HG03520 (cell line): Measurements from ENCODE around the gene TMC3.

Source experiments
- ATAC-seq: cut with Tn5 transposase; IDR thresholded peaks from one replicate; pipeline ENCODE4 v1.9.1; 2021; ENCODE audit warnings: mild to moderate bottlenecking, moderate library complexity; ENCODE audit not compliant: unreplicated experiment

TMC3 gene

DNA sequence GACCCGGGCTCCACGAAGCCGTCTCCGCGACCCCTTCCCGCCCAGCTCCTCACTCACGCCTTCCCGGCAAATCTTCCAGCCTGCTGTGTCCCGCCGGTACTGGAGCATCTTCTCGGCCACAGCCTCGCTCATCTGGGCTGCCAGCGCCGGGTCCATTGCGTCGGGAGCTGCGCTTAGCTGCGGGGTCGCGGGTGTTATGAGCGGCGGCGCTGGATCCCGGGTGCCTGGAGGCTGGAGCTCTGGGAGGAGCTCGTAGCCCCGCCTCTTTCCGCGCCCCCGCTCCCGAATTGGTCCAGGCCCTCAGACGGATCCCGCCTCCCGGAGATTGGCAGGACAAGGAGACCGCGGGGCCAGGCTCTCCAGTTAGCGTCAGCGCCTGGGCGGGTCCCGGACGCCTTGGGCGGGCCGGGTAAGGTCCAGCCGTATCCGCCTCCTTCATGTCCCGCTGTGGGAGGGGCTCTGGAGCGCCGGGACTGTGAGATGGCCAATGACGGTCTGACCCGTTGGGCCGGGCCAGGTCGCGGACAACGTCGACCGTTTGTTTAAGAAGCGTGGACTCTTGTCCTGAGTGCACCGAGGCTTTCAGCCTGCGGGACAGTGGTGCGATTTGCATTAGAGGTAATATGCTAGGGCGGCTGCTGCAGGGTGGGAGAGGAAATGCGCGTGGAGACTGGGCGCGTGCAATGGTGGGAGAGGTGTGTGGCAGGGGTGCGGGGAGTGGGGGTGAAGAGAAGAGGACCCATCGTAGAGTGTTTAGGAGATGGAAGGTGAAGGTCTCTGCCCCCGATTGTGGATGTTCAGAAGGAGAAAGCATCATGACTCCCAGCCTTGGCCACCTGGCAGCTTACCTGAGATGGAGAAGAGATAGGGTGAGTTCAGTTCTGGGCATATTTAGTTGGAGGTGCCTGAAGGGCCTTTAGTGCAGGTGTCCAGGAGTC lies 49.8 kb downstream of the TMC3 start, which contains the start of gene STARD5:
Gene STARD5 (minus strand): TSS at position 198 of the 938 bp plus-strand sequence. CDS start 42 bp downstream, at position 156.
- peak; percentile 100 for ATAC-seq

DNA sequence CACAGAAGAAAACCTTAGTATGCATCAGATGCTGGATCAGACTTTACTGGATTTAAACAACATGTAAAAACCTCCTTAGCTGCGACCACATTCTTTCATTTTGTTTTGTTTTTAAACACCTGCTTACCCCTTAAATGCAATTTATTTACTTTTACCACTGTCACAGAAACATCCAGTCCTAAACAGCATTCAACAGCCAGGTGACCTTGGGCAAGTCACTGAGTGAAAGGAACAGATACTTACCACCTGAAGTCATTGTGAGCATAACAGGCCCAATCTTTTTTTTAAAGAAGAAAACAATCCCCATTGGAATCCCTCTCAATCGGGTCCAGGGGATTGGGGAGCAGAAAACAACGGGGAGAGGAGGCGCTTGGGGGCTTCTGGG lies 50.5 kb downstream of the TMC3 start:
- peak; percentile 3 for ATAC-seq

GRCh38 chr15:81322676-81323253 lies 51.2 kb downstream of the TMC3 start:
- no peak for ATAC-seq

DNA sequence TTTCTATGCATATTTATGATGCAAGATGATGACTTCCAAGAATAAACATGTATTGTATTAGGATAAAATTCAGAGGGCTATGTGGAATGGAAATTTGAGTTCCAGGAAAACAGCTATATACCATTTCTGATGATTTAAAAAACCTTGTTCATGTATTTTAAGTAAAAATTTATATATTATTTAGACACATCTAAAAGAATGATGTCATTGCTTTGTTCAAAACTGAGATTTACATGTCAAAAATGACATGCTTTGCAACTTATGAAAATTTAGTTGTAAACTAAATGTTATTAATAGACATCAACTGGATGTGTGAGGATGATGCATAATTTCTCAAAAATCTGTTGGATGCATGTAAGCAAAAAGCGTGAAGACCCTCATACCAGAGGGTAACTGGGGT lies 52.3 kb downstream of the TMC3 start:
- ATAC-seq, result no peak

DNA sequence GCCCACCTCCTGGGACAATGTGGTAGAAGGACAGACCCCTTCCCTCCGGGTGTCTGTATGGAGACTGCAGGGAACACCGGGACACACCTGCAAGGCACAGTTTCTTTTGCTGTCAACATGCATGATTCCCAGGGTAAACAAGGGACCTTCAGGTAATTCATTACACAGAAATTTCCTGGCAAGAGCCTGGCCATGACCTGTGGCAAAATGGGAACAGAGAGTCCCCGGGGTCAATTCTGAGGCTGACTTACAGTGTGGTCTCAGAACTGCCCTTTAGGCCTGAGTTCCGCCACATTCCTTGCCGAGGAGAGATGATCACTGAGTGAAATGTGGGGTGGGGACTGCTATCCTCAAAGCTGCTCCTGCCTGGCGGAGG lies 56.4 kb downstream of the TMC3 start:
- no peak for ATAC-seq

DNA sequence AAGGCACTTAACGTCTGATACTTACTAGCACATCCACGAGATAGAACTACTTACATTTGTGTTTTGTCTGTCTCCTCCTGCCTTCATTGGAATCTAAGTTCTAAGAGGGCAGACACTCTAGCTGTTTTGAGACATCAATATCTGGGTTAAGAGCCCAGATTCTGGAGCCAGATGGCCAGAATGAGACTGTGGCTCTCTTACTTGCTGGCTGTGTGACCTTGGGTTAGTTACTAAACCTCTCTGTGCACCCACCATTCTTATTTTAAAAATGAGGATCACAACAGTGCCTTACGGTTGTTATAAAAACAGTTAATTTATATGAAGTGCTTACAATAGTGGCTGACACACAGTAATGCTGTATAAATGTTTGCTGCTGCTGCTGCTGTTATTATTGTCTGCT lies 57.7 kb downstream of the TMC3 start:
- ATAC-seq, result no peak

DNA sequence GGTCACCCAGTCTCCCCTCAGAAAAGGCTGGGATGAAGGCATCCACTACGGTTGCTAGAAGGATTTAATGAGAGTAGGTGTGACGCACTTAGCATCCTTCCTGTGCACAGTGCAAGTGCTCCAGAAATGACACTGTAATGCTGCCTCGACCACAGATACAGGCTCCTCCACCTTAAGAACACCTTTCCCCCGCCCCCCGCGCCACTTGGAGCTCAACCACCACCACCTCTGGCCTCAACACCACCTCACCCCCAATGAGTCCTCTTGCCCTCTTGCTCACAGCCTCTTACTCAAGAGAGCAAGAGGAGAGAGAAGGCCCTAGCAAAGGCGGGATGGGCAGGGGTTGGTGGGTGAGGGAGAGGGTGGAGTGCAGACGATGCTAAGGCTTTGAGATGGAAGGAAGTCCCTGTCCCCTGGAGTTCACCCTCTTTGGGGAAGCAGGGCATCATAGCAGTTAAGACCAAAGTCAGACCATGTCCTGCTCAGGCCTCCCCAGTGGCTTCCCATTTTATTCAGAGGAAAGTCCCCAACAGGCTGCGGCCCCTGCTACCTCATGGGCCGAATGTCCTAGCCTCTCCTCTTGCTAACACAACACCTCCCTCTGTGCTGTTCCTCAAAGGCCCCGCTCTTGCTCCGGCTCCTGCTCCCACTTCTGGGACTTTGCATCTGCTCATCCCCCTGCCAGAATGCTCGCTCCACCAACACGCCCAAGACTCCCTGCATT lies 58.4 kb downstream of the TMC3 start:
- ATAC-seq, result no peak

GRCh38 chr15:81314378-81314777 lies 59.6 kb downstream of the TMC3 start:
- no peak for ATAC-seq

GRCh38 chr15:81313686-81314085 lies 60.3 kb downstream of the TMC3 start:
- no peak for ATAC-seq

DNA sequence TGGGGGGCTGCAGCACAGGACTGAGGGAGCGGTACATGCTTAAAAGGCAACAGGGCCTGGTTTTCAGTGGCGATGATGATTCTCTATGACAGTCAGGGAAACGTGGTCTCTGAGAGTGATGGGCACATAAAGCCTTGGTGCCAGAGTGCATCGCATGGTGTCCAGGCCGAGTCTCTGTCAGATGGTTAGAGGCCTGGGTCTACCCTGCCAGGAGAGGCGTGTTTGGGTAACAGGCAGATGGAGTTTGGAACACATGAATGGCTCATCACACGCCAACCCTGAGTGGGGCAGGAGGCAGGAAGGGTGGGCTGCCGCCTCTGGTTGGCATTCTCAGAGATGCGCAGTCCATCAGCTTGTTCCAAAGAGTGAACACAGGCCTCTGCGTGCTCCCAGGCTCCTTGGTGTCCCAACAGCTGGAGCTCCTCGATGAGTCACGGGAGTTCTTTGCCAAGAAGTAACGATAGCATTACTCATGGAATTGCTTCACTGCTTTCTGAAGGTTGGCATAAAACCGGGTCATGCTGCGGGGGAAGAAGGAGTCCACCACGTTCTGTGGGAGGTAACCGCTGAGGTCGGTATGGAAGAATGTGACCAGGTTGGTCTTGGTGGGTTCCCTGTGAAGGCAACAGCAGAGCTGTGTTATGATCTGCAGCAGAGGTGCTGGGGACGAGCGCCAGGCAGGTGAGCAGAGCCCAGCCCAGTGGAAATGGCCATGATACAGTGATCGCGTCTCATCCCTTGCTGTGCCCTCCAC lies 61.0 kb downstream of the TMC3 start:
- ATAC-seq, result no peak

- no peak for ATAC-seq
Observed at GRCh38 chr15:81311752-81312464, 62.1 kb downstream of the TMC3 start.

DNA sequence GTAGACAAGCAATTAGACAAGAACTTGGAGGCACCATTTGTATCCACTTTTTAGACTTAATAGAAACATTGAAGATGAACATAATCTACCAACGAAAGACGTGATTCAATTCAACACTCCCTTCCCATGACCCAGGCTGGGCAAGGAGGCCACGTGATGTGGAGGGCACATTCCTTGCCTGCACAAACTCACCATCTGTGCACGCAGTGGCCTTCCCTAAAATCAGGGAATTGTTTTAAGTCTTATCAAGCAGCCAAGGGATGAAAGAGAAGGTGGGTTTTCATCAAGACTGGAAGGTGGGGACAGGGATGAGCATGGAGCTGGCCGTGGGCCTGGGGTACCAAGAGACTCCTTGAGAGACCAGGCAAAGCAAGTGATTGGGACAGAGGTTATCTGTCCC lies 63.5 kb downstream of the TMC3 start:
- no peak for ATAC-seq

GRCh38 chr15:81309647-81310450 lies 64.2 kb downstream of the TMC3 start:
- no peak for ATAC-seq

- no peak for ATAC-seq
Observed at GRCh38 chr15:81308260-81308659, 65.8 kb downstream of the TMC3 start.

- no peak for ATAC-seq
Observed at GRCh38 chr15:81304226-81304625, 69.8 kb downstream of the TMC3 start.

DNA sequence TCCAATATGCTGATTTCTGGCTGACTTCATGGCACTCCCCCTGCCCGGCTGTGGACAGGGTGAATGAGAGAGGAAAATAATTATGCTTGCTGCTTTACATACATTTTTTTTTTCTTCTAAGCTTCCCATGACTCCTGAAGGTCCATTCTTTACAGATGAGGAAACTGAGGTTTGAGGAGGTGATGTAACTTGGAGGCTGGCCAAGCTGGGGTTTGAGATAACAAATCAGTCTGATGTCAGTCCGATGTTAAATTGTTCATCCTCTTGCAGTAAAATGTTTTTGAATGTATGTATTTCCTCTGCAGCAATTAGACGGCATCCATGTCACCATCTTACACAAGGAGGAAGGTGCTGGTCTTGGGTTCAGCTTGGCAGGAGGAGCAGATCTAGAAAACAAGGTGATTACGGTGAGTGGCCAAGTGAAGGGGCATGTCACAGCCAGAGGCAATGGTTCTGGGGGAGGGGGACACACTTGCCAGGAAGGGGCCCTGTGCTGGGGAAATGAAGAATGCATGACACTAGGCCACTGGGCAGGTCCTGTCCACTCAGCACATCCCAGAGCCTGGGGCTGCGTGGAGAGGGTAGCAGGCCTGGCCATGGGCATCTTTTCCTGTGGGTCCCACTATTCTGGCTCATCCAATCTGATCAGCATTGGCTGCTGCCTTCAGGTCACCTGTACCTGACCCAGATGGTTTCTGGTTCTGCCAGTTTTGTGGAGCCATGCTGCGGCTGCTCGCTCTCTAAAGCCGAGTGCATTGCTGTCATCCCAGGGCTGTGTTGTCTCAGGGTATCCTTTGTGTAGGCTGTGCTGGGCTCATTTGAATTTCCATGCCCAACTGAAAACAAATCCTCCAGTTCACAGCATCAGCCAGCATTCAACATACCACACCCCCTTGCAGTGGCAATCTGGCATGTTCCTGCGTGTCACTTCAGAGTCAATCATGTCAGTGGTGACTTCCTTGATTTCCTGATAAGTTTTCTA lies 70.5 kb downstream of the TMC3 start:
- ATAC-seq, result no peak

DNA sequence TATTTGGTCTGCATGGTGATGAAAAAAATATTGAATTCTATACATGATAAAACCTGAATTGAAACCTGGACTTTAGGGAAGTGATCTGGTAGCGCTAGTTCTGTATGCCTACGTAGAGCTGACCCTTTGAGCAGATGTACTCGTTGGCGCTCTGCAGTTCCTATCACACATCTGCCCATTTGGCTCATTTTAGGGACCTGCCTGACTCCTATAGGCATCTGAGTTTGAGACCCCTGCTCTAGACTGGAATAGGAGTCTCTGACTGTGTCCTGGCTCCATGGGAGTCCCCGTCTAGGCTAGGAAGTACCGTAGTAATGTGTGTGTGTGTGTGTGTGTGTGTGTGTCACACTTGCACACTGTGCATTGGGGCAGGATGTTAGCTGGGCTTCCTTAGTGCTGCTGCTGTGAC lies 71.3 kb downstream of the TMC3 start:
- ATAC-seq, result no peak

DNA sequence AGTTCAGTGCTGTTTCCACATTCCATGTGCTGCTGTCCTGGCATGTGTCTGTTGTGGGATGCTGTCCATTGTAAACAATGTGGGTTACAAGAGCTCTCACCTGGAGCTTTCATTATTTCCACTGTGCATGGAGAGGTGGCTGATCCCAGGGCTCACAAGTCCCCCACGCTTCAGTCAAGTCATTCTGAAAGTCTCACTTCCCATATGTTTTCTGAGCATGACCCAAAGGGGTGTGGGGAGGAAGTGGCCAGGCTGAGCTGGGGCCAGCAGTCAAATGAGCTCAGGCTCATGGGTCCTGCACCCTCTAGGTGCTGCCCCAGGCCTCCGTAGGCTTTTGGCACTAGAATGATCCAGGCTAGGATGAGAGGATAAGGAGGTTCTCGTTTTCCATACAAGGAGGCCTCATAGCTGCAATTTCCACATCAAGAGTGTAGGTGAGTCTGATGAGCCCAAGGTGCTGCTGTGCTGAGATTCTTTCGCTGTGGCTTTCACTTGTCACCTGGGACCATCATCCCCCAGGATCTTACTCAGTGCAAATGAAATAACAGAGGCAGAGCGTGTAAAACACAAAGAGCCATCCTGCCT lies 72.1 kb downstream of the TMC3 start:
- ATAC-seq, result peak; percentile 66
